Endothelial cell (in vitro differentiated cells): ENCODE data around the gene KCNQ1. TPM values are rescaled to one million over a fixed set of nuclear protein-coding genes. Genes with fewer than 3 reads are reported as not detected.

Experiments
- DNase-seq: peaks from one replicate; pipeline ENCODE4 v3.0.0; 2021; ENCODE audit warnings: low spot score
- H3K27ac Mint-ChIP-seq: one replicate; pipeline ENCODE4 v1.8.0; 2021; ENCODE audit warnings: mixed read lengths, inconsistent platforms; ENCODE audit not compliant: unreplicated experiment
- H3K27me3 Mint-ChIP-seq: one replicate; pipeline ENCODE4 v1.8.0; 2021; ENCODE audit warnings: mild to moderate bottlenecking, moderate library complexity, mixed read lengths, inconsistent platforms; ENCODE audit not compliant: unreplicated experiment
- H3K36me3 Mint-ChIP-seq: one replicate; pipeline ENCODE4 v1.8.0; 2021; ENCODE audit warnings: mild to moderate bottlenecking, low read depth, mixed read lengths, inconsistent platforms; ENCODE audit not compliant: unreplicated experiment
- H3K4me1 Mint-ChIP-seq: one replicate; pipeline ENCODE4 v1.8.0; 2021; ENCODE audit warnings: mild to moderate bottlenecking, mixed read lengths, inconsistent platforms; ENCODE audit not compliant: unreplicated experiment
- H3K4me3 Mint-ChIP-seq: one replicate; pipeline ENCODE4 v1.8.0; 2021; ENCODE audit warnings: mild to moderate bottlenecking, mixed read lengths, inconsistent platforms; ENCODE audit not compliant: unreplicated experiment
- H3K9me3 Mint-ChIP-seq: one replicate; pipeline ENCODE4 v1.8.0; 2021; ENCODE audit warnings: mixed read lengths, inconsistent platforms; ENCODE audit not compliant: unreplicated experiment
- total RNA-seq: library from RNA; stranded (reverse); fragmentation: NEBNext Ultra II Directional; extraction: Animal tissue kit (Norgen Biotek cat#: 25700); gene quantifications from one replicate; pipeline ENCODE4 v1.2.1, GENCODE V29; 2021; ENCODE audit not compliant: unreplicated experiment
- TF ChIP-seq, protein P1 (sequence below): fragments of 200-600 bp; sonication (generic); IDR thresholded peaks from one replicate; pipeline ENCODE4 v1.5.0; 2021; ENCODE audit warnings: antibody characterized with exemption; ENCODE audit not compliant: unreplicated experiment

KCNQ1 gene
- total RNA-seq, 1 donor from 2014 or later = 35.3 TPM

- Mint-ChIP-seq H3K9me3 (no peaks in the 10 kb centered on the region), H3K27me3 (peaks cover 2% of the 10 kb centered on the region), H3K27ac (no peak overlapping the region), H3K4me3 (no peak overlapping the region), H3K36me3 (no peaks in the 10 kb centered on the region), H3K4me1 (no peaks in the 10 kb centered on the region)
- TF ChIP-seq, protein P1, sequence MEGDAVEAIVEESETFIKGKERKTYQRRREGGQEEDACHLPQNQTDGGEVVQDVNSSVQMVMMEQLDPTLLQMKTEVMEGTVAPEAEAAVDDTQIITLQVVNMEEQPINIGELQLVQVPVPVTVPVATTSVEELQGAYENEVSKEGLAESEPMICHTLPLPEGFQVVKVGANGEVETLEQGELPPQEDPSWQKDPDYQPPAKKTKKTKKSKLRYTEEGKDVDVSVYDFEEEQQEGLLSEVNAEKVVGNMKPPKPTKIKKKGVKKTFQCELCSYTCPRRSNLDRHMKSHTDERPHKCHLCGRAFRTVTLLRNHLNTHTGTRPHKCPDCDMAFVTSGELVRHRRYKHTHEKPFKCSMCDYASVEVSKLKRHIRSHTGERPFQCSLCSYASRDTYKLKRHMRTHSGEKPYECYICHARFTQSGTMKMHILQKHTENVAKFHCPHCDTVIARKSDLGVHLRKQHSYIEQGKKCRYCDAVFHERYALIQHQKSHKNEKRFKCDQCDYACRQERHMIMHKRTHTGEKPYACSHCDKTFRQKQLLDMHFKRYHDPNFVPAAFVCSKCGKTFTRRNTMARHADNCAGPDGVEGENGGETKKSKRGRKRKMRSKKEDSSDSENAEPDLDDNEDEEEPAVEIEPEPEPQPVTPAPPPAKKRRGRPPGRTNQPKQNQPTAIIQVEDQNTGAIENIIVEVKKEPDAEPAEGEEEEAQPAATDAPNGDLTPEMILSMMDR = no peak
- no peak for DNase-seq
Observed at GRCh38 chr11:2418693-2419360, 26.0 kb upstream of the KCNQ1 start.

DNA sequence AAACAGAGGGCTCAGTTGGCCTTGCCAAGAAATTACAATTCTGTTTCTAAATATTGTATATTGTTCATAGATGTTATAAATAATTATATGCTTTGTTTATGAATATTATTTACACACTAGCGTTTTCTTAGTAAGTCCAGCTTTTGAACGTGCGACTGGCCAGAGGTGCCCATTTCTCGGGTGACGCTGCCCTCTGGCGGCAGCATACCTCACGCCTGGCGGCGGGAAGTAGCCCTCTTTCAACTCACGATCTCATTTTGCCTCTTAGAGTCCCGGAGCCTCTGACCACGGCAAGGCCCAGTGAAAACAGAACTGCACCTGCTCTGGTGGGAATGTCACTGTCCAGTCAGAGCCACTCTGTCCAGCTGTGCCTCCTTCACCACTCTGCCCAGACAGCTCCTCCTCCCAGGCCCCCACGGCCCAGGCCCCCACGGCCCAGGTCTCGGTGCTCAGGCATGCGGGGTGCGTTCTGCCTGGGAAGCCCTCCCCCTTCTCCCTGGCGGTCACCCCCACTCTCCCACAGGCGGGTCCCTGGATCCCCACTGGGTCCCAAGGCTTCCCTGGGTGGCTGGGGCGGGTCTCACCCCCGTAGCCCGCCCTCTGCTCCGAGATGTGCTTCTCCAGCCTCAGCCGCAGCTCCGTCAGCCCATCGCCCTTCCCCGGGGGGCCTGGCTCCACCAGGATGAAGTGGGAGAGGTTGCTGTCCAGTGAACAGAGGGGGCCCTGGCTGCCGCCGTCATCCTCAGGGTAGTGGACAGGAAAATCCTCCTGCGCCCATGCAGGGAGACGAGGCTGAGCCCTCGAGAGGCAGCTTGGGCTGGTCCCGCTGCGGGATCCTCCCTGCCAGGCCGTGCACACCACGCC, 24.9 kb upstream of the KCNQ1 start:
- TF ChIP-seq, protein P1 = peak; percentile 66
- H3K4me1 Mint-ChIP-seq = no peaks in the 10 kb centered on the region
- H3K4me3 Mint-ChIP-seq = no peak overlapping the region
- H3K9me3 Mint-ChIP-seq = no peaks in the 10 kb centered on the region
- H3K27me3 Mint-ChIP-seq = peaks cover 5% of the 10 kb centered on the region
- DNase-seq = peak; percentile 85
- no peak overlapping the region for H3K27ac Mint-ChIP-seq
- no peaks in the 10 kb centered on the region for H3K36me3 Mint-ChIP-seq

- Mint-ChIP-seq H3K4me3 (no peak overlapping the region), H3K27me3 (peaks cover 8% of the 10 kb centered on the region), H3K36me3 (no peaks in the 10 kb centered on the region), H3K9me3 (no peaks in the 10 kb centered on the region), H3K27ac (no peak overlapping the region), H3K4me1 (no peaks in the 10 kb centered on the region)
- peak; percentile 84 for DNase-seq
- TF ChIP-seq, protein P1 = peak; percentile 81
Observed at GRCh38 chr11:2420502-2421225, 24.1 kb upstream of the KCNQ1 start.

DNA sequence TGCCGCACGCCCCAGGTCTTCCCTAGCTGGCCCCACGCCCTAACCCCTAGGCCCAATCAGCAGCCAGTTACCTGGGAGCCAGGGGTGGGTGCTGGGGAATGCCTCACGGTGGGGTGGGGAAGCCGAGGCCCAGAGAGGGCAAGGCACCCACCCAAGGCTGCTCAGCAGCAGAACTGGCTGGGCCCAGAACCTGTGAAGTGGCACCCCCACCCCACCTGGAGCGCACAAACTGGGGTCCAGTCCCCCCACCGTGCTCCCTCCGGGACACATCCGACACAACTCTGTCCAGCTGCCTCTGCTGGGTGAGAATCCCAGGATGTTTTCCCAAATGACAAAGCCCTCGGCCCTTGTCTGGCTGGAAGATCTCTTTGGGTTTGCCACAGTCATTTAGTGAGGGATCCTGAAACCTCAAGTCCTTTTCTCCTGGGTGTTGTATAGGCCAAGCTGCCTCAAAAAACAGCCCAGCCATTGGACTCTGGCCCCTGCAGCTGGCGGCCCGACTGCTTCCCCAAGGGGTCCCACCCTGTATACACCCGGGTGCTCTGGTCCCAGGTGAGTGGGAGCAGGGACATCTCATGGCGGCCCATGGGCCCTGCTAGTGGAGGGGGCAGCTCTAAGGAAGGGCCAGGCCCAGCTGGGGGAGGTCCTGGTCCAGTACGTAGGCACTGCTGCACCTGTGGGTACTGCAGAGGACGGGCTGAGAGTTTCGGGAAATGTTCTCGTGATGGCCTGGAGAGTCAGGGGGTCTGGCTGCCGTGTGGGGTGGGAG, 23.4 kb upstream of the KCNQ1 start:
- Mint-ChIP-seq H3K27me3 (peaks cover 8% of the 10 kb centered on the region), H3K4me3 (no peak overlapping the region), H3K9me3 (no peaks in the 10 kb centered on the region), H3K27ac (no peak overlapping the region), H3K36me3 (no peaks in the 10 kb centered on the region), H3K4me1 (no peaks in the 10 kb centered on the region)
- DNase-seq = no peak
- TF ChIP-seq, protein P1 = no peak
